Measurements from ENCODE around the gene CAMK1D. TPM values are rescaled to one million over a fixed set of nuclear protein-coding genes. Genes with fewer than 3 reads are reported as not detected.
A peak's percentile ranks its signal among the peaks of the same experiment; 100 is the strongest.
"Not testable (repeated sequence)": the region's sequence is repeated elsewhere in the genome, so short reads cannot be mapped to it uniquely, and the experiment has no call there.

CAMK1D gene
- total and polyA plus RNA-seq, 3 donors from 2014 or later = 10.0 to 14.5 (median 14.0) TPM

- WGBS, 2 donors = 49% methylated on average over 8 of the region's 8 CpGs; no CpG with 5 or more reads in 1 of the 2 donors
- intact Hi-C loops (cut with DNase I; ENCODE audit: low total_unique reads) = no loop called here
- no peaks in the 10 kb centered on the region for H3K9me3 ChIP-seq
- no peaks in the 10 kb centered on the region for H3K36me3 ChIP-seq (ENCODE audit: low read depth, missing control alignments)
- peak overlapping the region in 1 of 2 donors; percentile 90 for H3K27ac ChIP-seq
- H3K4me1 ChIP-seq = peaks cover 7% of the 10 kb centered on the region
- DNase-seq = no peak
- no peak overlapping the region for H3K4me3 ChIP-seq
- TF ChIP-seq CTCF (IDR thresholded peaks at IDR 0.05) = no peak
- no peak for TF ChIP-seq POLR2A (IDR thresholded peaks at IDR 0.05)
- H3K27me3 ChIP-seq = no peaks in the 10 kb centered on the region
Observed at GRCh38 chr10:12351447-12351846, 2.1 kb downstream of the CAMK1D start.

GRCh38 chr10:12351889-12352288 is 2.5 kb downstream of the CAMK1D start:
- intact Hi-C loops (cut with DNase I; ENCODE audit: low total_unique reads) = no loop called here
- no peaks in the 10 kb centered on the region for H3K36me3 ChIP-seq (ENCODE audit: low read depth, missing control alignments)
- H3K27ac ChIP-seq = no peak overlapping the region
- DNase-seq = no peak
- no peaks in the 10 kb centered on the region for H3K9me3 ChIP-seq
- 86 to 98% methylated on average over 2 of the region's 2 CpGs for WGBS, 2 donors
- TF ChIP-seq POLR2A (IDR thresholded peaks at IDR 0.05) (no peak), CTCF (IDR thresholded peaks at IDR 0.05) (no peak)
- H3K4me1 ChIP-seq = peaks cover 7% of the 10 kb centered on the region
- no peaks in the 10 kb centered on the region for H3K27me3 ChIP-seq
- no peak overlapping the region for H3K4me3 ChIP-seq

GRCh38 chr10:12353399-12354242 is 4.3 kb downstream of the CAMK1D start:
- intact Hi-C loops (cut with DNase I; ENCODE audit: low total_unique reads) = no loop called here

DNA sequence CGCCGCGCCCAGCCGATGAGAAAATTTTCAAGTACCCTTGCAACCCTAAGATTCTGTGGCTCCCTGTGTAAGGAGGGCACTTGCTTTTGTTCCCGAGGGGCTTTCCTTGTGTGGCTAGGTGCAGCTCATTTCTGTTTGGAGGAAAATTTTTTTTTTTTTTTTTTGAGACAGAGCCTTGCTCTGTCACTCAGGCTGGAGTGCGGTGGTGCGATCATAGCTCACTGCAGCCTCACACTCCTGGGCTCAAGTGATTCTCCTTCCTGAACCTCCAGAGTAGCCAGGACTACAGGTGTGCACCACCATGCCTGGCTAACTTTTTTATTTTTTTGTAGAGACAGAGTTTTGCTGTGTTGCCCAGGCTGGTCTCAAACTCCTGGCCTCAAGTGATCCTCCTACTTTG is 5.3 kb downstream of the CAMK1D start:
- WGBS, 2 donors = 92 to 95% methylated on average over 7 of the region's 7 CpGs
- intact Hi-C loops (cut with DNase I; ENCODE audit: low total_unique reads); H3K4me3 ChIP-seq; H3K27me3 ChIP-seq; H3K27ac ChIP-seq; H3K9me3 ChIP-seq; H3K36me3 ChIP-seq (ENCODE audit: low read depth, missing control alignments); DNase-seq: not testable (repeated sequence)
- H3K4me1 ChIP-seq = peaks cover 15% of the 10 kb centered on the region

More at GRCh38 chr10:12353399-12354242, 4.3 kb downstream of the CAMK1D start:
- no peak overlapping the region for H3K27ac ChIP-seq
- H3K4me1 ChIP-seq = peaks cover 10% of the 10 kb centered on the region
- H3K36me3 ChIP-seq (ENCODE audit: low read depth, missing control alignments) = no peaks in the 10 kb centered on the region
- no peaks in the 10 kb centered on the region for H3K27me3 ChIP-seq
- WGBS, 2 donors = 79 to 84% methylated on average over 12 of the region's 12 CpGs
- DNase-seq = no peak
- no peak overlapping the region for H3K4me3 ChIP-seq
- H3K9me3 ChIP-seq = no peaks in the 10 kb centered on the region
- TF ChIP-seq CTCF (IDR thresholded peaks at IDR 0.05) (no peak), POLR2A (IDR thresholded peaks at IDR 0.05) (no peak)

DNA sequence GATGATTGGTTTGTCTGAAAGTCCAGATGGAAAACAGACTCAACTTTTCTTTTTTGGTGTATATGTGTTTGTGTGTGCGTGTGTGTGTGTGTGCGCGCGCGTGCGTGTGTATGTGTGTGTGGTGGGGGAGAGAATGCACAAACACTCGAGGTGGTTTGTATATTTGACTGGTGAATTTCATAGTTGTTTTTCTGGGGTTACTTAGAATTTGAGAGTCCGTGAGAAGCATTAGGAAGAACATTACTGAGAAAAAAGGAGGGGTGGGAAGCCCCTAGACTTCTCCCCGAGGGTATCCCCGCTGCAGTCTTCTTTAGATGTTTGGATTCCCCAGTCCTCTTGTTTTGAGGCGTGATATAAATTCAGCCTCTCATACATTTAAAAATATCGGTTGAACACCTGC is 6.0 kb downstream of the CAMK1D start:
- TF ChIP-seq CTCF (IDR thresholded peaks at IDR 0.05) (no peak), POLR2A (IDR thresholded peaks at IDR 0.05) (no peak)
- Histone ChIP-seq H3K4me3 (no peak overlapping the region), H3K27ac (no peak overlapping the region), H3K36me3 (ENCODE audit: low read depth, missing control alignments) (no peaks in the 10 kb centered on the region), H3K9me3 (no peaks in the 10 kb centered on the region), H3K4me1 (peaks cover 15% of the 10 kb centered on the region), H3K27me3 (no peaks in the 10 kb centered on the region)
- intact Hi-C loops (cut with DNase I; ENCODE audit: low total_unique reads) = no loop called here
- 93 to 96% methylated on average over 12 of the region's 12 CpGs for WGBS, 2 donors
- DNase-seq = no peak

All from testis (tissue), 3 donors.